KMS-11 (cell line): ENCODE data around the gene NLRP4.

Experiments
- H2AFZ ChIP-seq: fragments of 200-600 bp; sonication (generic); 2 replicates; pipeline ENCODE4 v1.6.1; 2016; ENCODE audit warnings: antibody characterized with exemption, mixed run types, low read depth
- H3K27ac ChIP-seq: fragments of 200-600 bp; sonication (generic); 2 replicates; pipeline ENCODE4 v1.6.1; 2016; ENCODE audit warnings: mild to moderate bottlenecking, mixed run types
- H3K27me3 ChIP-seq: fragments of 200-600 bp; sonication (generic); 2 replicates; pipeline ENCODE4 v1.6.1; 2017; ENCODE audit warnings: mild to moderate bottlenecking, low read depth, mixed run types, moderate library complexity; ENCODE audit not compliant: insufficient read depth
- H3K36me3 ChIP-seq: fragments of 200-600 bp; sonication (generic); 2 replicates; pipeline ENCODE4 v1.6.1; 2017; ENCODE audit warnings: mild to moderate bottlenecking, mixed run types; ENCODE audit not compliant: insufficient read depth
- H3K4me1 ChIP-seq: fragments of 200-600 bp; sonication (generic); 2 replicates; pipeline ENCODE4 v1.6.1; 2016; ENCODE audit warnings: mild to moderate bottlenecking, low read depth, mixed run types; ENCODE audit not compliant: poor library complexity, severe bottlenecking
- H3K4me2 ChIP-seq: fragments of 200-600 bp; sonication (generic); 2 replicates; pipeline ENCODE4 v1.7.0; 2016; ENCODE audit warnings: mild to moderate bottlenecking, mixed run types
- H3K4me3 ChIP-seq: fragments of 200-600 bp; sonication (generic); IDR thresholded peaks from 2 replicates; pipeline ENCODE4 v1.6.1; 2017; ENCODE audit warnings: low read depth, low read length, mixed read lengths; ENCODE audit not compliant: insufficient read depth
- H3K79me2 ChIP-seq: fragments of 200-600 bp; sonication (generic); 2 replicates; pipeline ENCODE4 v1.6.1; 2016; ENCODE audit warnings: low read depth, mixed run types; ENCODE audit not compliant: insufficient read depth
- H3K9ac ChIP-seq: fragments of 200-600 bp; sonication (generic); 2 replicates; pipeline ENCODE4 v1.6.1; 2016; ENCODE audit warnings: mild to moderate bottlenecking, mixed run types
- H4K20me1 ChIP-seq: fragments of 200-600 bp; sonication (generic); 2 replicates; pipeline ENCODE4 v1.6.1; 2016; ENCODE audit warnings: mild to moderate bottlenecking, mixed run types; ENCODE audit not compliant: insufficient read depth
- CTCF ChIP-seq: fragments of 200-600 bp; sonication (generic); conservative IDR thresholded peaks from 2 replicates; pipeline ENCODE4 v1.6.1; 2017; ENCODE audit warnings: low read depth, mild to moderate bottlenecking, antibody characterized with exemption, low read length, moderate library complexity, mixed read lengths

Gene NLRP4

GRCh38 chr19:55901369-55902079 is 65.2 kb downstream of the NLRP4 start:
- TF ChIP-seq CTCF = no peak
- H3K9ac ChIP-seq = no peak overlapping the region
- H3K79me2 ChIP-seq = no peaks in the 10 kb centered on the region
- H3K27ac ChIP-seq = no peak overlapping the region
- no peaks in the 10 kb centered on the region for H3K27me3 ChIP-seq
- no peaks in the 10 kb centered on the region for H3K36me3 ChIP-seq
- no peaks in the 10 kb centered on the region for H4K20me1 ChIP-seq
- H3K4me2 ChIP-seq = no peak overlapping the region
- no peak overlapping the region for H2AFZ ChIP-seq
- H3K4me1 ChIP-seq = no peaks in the 10 kb centered on the region
- H3K4me3 ChIP-seq = no peak overlapping the region

GRCh38 chr19:55902080-55902751 is 65.9 kb downstream of the NLRP4 start:
- Histone ChIP-seq H2AFZ (no peak overlapping the region), H3K4me1 (no peaks in the 10 kb centered on the region), H3K9ac (no peak overlapping the region), H4K20me1 (no peaks in the 10 kb centered on the region), H3K27me3 (no peaks in the 10 kb centered on the region), H3K27ac (no peak overlapping the region), H3K79me2 (no peaks in the 10 kb centered on the region), H3K4me2 (no peak overlapping the region), H3K36me3 (no peaks in the 10 kb centered on the region), H3K4me3 (no peak overlapping the region)
- TF ChIP-seq CTCF = no peak

- H2AFZ ChIP-seq = no peak overlapping the region
- no peak overlapping the region for H3K4me2 ChIP-seq
- TF ChIP-seq CTCF = no peak
- H4K20me1 ChIP-seq = no peaks in the 10 kb centered on the region
- no peaks in the 10 kb centered on the region for H3K27me3 ChIP-seq
- no peak overlapping the region for H3K4me3 ChIP-seq
- H3K36me3 ChIP-seq = no peaks in the 10 kb centered on the region
- H3K27ac ChIP-seq = no peak overlapping the region
- H3K79me2 ChIP-seq = no peaks in the 10 kb centered on the region
- no peak overlapping the region for H3K9ac ChIP-seq
- no peaks in the 10 kb centered on the region for H3K4me1 ChIP-seq
Observed at GRCh38 chr19:55907286-55907685, 70.9 kb downstream of the NLRP4 start.

DNA sequence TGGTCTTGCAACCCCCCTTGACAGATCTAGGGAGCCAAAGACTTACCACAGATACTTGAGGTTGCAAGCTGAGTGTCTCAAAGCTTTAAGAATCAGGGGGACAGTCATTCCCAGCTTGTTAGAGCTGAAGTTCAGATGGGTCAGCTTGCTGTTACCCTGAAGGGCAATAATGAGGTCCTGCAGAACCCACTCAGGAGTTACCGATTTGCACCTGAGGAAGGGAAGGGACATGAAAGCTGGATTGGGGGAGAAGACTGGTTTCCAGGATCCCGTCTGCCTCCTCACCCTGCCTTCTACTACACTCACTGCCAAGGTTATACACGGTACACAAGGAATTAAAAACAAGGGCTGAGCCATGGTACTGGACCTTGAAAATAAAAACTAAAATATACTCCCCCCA is 71.4 kb downstream of the NLRP4 start:
- Histone ChIP-seq H3K27me3 (no peaks in the 10 kb centered on the region), H3K4me1 (no peaks in the 10 kb centered on the region), H2AFZ (no peak overlapping the region), H4K20me1 (no peaks in the 10 kb centered on the region), H3K4me2 (no peak overlapping the region), H3K79me2 (no peaks in the 10 kb centered on the region), H3K9ac (no peak overlapping the region), H3K4me3 (no peak overlapping the region), H3K36me3 (no peaks in the 10 kb centered on the region), H3K27ac (no peak overlapping the region)
- TF ChIP-seq CTCF = no peak
